HG02642 (cell line): ENCODE data around the gene KCNJ10.
"Not testable (repeated sequence)": the region's sequence is repeated elsewhere in the genome, so short reads cannot be mapped to it uniquely, and the experiment has no call there.

Source experiments
- ATAC-seq: cut with Tn5 transposase; IDR thresholded peaks from one replicate; pipeline ENCODE4 v1.9.1; 2021; ENCODE audit warnings: mild to moderate bottlenecking; ENCODE audit not compliant: unreplicated experiment, poor library complexity

KCNJ10 gene

DNA sequence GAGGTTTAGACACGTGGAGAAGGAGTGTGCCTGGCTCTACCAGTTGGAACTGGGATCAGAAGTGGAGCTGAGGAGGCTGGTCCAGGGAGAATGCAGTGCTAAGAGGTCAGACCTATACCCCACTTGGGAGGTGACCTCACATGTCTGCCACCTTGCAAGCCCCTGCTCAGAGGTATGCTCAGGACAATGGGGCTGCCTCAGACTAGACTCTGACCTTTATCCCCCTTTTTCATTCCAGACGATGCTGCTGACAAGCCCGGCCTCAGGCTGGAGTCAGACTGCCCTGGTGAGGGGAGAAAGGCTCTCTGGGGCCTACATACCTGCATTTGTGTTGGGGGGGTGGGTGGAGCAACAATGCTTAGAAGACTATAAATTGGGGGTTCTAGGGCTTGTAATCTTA, 5.2 kb downstream of the KCNJ10 start:
- ATAC-seq, result no peak

DNA sequence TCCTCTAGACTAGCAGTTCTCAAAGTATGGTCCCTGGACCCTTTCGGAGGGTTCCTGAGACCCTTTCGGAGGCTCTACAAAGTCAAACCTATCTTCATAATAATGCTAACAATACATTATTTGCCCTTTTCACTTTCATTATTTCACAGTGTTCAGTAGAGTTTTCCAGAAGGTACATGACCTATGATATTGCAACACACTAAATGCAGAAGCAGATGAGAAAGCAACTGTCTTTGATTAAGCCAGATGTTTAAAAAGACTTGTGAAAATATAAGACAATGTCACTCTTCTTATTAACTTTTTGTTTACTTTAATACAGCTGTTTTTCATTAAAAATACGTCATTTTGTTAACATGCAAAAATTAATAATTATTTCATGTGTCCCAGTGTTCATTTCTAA, 5.8 kb downstream of the KCNJ10 start:
- ATAC-seq, result no peak

DNA sequence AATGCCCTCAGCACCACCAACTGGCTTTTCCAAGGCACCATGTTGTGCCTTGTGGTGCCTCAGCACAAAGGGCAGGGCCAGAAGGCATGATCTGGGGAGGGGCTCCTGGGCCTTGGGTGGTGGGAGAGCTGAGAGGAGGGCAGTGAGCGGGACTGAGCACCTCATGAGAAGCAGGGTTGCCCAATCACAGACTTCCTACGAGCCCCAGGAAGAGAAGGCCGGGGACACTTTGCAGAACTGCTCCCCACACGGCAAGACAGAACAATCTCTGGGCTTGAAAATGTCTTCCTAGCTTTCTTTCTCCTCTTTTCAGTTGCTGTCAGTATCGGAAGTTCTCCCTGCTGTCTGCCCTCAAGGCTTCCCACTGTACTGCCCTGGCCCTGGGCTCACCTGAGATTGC, 6.8 kb downstream of the KCNJ10 start:
- no peak for ATAC-seq

DNA sequence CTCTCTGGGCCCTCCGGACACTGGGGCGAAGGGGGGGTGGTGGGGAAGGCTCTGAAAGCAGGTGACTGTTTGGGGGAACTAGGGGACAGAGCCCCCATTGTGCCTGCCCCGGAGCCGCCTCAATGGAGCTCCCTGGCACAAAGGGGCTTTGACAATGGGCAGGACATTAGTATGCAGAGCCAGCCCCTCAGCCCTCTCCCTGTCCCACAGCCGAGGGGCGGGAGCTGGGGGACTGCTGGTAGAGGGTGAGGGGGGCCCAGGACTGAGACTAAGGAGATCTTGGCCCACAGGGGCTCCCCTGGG, 7.8 kb downstream of the KCNJ10 start:
- ATAC-seq, result no peak

DNA sequence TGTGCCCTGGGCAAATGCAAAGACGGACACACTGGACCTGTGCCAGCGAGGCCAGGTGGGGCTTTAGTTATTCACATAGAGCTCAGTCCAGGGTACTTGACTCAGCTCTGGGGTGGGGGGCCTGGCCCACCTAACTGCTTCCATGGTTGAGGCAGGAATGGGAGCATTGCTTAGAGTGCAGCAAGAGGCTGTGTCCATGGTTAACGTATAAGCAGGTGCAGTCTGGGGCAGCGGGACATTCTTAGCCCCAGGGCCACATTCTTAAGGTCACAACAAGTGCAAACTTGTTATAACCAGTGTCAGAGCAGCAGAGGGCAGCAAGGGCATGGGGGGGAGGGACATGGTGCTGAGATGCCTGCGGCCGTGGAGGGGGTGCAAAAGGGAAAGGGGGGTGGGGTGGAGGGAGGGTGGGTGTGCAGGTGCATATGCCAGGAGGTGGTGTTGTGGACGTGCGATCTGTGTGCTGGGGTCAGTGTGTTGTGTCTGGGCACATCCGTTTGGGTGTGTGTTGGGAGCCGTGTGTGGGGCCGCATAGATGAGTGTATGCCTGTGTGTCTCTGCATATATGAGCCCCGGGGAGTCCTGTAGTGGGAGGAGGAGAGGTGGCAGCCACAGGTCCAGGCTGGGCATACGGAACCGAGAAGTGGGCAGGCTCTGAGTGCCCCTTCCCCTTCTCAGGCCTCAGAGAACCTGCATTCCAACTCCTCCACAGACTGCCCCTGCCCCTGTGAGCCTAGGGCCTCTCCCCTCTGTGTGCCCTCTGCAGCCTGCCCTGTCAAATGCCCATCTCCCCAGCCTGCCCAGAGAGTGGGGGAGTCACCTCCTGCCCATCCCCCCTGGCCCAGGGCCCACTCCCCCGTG, 8.4 kb downstream of the KCNJ10 start:
- ATAC-seq, result no peak

DNA sequence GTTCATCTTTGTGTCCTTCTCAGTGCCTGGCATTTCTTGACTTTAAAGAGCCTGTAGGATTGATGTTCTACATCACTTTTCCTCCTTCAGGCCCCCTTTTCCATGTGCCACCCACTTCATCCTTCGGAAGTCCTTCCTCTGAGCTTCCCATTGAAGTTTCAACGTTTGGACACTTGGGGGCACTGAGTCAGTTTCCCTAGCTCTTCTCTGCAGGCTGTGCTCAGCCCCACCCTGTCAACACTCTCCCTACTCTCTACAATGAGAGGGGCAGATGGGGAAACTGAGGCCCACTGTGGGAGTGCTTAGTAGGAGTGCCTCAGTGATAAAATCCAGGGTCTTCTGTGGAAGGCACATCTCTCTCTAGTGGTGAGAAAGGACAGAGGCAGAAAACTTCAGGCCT, 11.9 kb downstream of the KCNJ10 start:
- no peak for ATAC-seq

GRCh38 chr1:160056648-160057169, 13.3 kb downstream of the KCNJ10 start:
- ATAC-seq, result no peak

DNA sequence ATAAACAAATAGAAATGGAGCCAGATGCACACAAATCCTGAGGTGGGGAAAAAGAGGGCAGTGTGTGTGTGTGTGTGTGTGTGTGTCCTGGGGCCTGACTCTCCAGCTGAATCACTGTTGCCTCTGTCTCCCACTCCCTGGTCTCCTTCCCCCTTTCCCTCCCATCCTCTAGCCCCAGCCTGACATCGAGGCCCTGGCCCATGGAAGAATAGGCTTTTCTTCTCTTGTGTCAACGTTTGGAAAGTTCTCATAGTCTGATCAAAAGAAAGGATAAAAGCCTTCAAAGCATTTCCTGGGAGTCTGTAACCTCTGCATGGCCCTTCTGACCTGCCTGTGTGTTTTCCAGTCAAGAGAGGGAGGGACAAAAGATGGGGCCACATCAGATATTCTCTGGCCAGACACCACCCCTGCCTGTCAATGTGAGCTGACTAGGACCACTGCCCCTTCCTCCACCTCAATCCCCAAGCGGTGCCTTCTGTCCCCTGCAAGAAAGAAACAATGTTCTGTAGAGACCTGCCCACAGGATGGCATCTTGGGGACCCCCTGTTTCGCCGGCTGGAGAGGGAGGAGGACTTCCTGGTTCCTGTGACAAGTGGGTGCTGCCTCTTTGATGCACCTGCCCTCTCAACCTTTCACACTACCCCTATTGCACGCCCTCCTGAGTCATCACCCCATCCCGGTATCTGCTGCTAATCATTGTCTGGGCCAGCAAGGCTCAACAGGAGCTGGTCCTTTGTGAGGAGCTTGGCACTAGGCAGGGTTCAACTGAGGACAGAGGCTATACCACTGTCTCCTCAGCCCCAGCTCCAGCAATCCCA, 16.2 kb downstream of the KCNJ10 start:
- ATAC-seq, result no peak

DNA sequence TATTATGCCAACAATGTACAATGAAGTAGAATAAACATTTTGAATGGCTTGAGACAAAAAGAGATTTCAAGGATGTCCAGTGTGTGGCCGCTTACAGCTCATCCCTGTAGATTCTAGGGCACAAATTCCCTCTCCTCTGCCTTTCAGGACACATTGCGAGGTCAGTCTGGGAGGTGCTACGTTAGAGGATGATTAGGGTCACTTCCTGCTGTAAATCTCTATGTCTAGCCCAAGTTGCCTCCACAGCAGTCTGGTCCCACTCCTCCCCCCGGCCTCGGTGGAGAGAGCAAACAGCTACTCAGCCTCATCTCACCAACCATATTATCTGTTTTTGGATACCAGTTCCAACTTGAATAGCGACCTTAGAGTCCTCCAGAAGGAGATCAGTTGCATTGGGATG, 17.0 kb downstream of the KCNJ10 start:
- ATAC-seq, result no peak

DNA sequence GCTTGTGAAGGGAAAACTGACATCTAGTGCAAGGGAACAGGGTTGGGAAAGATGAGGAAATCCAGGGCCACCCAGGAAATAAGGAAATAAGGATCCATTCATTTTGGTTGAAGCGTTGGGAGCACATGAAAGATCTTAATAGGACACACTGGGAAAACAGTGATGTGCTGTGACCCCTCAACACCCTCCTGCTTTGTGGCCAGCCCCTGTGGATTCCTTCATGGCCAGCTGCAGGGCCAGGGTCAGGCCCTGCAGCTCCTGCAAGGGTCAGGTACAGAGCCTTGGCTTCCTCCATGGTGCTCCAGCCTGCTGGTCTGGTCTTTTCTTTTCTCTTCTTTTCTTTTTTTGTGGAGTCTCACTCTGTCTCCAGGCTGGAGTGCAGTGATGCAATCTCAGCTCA, 19.3 kb downstream of the KCNJ10 start:
- no peak for ATAC-seq

- ATAC-seq, result not testable (repeated sequence)
Observed at GRCh38 chr1:160050182-160050581, 19.8 kb downstream of the KCNJ10 start.

GRCh38 chr1:160049101-160049500, 20.9 kb downstream of the KCNJ10 start:
- no peak for ATAC-seq

DNA sequence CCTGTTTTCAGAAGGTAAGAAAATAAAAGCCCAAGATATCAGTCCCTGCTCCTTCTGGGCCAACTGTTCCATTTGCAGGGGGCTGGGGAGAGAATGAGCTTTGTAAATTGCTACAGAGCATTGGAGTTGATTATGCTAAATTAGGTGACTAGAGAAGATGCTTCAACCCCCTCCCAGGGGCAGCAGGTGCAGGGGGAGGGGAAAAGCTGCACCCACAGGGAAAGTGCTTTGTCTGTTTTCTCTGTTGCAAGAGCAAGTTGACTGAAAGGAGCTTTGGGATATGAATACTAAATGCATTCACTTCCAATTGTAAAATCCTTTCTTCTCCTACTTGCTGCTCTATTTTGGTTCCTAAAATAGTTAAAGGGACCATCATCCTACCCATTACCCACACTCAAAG, 21.6 kb downstream of the KCNJ10 start:
- ATAC-seq, result no peak

GRCh38 chr1:160047111-160047991, 22.6 kb downstream of the KCNJ10 start:
- peak; percentile 49 for ATAC-seq

DNA sequence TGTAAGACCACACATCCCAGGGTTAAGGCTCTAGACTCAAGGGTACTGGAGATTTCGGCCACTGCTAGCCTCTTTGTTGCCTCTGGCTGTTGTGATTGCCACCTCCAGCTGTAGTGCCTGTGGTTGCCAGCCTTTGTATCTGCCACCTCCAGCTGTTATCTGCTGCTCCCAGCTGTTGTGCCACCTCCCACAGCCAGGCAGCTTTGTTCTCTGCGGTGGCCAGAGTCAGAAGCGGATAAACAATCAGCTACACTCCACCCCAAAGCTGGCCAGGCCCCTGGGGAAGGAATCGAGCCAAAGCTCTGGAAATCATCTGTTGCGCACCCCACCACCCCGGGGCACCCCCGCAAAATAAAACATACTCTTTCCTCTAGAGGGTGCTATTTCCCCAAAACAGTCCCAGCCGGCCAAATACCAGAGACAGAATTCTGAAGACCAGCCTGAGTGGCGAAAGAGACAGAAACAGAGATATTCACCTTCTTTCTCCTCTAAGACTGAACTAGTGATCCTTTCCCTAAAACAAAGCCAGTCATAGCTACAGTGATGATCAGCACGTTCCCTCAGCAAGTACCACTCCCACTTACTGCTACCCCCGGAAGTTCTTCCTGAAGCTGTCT, 23.4 kb downstream of the KCNJ10 start:
- peak; percentile 70 for ATAC-seq

GRCh38 chr1:160045653-160046052, 24.3 kb downstream of the KCNJ10 start:
- no peak for ATAC-seq

GRCh38 chr1:160043543-160043942, 26.4 kb downstream of the KCNJ10 start:
- ATAC-seq, result no peak

DNA sequence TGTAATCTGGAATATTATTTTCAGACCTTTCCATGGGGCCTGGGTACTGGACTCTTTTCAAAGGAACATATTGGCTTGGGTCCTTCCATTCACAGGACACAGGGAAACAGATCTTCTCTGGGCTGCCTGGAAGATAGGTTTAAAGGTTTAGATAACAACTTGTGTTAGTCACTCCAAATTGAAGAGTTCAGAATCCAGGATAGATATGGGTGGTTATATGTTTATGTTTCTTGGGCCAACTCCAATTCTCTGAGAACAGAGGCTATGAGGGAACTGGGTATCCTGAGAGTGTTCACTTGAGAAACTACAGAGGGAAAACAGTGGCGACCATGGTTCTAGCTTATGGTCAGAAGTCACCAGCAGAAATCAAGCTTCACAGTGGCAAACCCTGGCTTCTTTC, 29.5 kb downstream of the KCNJ10 start:
- ATAC-seq, result no peak

DNA sequence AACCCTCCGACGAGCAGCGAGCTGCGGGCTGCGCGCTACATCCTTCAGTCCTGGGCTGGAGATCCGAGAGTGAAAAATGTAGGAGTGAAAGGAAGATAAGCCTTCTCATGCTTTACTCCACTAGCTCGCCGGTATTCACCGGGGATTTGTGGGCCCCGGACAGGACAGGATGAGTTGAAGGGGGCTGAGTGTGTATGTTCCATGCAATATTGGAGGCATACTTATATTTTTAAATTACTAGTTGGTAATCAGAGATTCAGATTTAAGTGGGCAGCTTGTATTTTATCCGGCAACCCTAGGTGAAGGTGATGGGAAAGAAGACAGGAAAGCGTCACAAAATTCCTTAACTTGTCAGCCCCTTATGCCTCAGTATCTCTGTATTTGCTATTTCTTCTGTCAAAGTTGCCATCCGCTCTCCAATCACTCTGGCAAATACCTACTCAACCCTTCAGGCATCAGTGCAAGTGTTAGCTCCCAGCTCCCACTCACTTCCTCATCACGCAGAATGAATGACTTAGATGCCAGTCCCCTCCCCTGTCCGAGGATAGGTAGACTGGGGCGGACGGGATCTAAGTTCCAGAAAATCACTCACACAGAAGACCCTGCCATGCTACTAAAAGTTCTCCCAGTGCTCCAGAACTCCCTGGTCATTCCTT, 37.7 kb downstream of the KCNJ10 start:
- no peak for ATAC-seq
